ENCODE results near the gene GRB10. TPM values are rescaled to one million over a fixed set of nuclear protein-coding genes. Genes with fewer than 3 reads are reported as not detected.

GRB10 gene
- total and polyA plus RNA-seq, 2 of the 8 experiments (the other 6 are each of a cell fraction or from before 2014, with no cell fraction given): 35.7 to 97.0 TPM

DNA sequence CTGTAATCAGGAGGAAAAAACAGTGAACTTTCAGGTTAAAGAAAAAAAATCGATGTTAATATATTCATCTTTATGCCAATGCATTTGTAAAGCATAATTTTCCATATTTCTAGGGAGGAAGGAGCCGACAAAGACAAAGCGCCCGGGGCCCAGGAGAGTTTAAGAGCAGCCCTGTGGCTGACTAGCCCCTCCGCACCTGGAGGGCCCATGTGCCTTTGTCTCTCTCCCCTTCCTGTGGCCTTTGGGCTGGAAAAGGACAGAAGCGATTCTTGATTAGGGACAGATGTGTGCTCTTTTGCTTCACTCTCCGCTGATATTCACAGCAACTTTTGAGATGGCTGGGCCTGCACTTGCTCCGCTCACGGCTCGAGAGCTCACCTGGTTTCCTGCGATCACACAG is 240.6 kb downstream of the GRB10 start:
- no peak for FAIRE-seq
- no peaks in the 10 kb centered on the region for H3K79me2 ChIP-seq (ENCODE audit: control insufficient read depth in 1 of 2, insufficient read depth in 2 of 2, low read length in 2 of 2)
- no peak overlapping the region; the same call in 1 of the 2 replicates for H4K8ac ChIP-seq (ENCODE audit: extremely low read depth, insufficient read depth, low read length)
- 0 out of 2 replicates have a peak, but pooled peaks cover 2% of the 10 kb centered on the region for H3K23me2 ChIP-seq (ENCODE audit: low read depth, low read length)
- H3K9ac ChIP-seq (replicated peaks in 1 of 4; ENCODE audit: extremely low read depth in 1 of 4, low read depth in 3 of 4, low read length in 3 of 4): no peak overlapping the region
- H3K27me3 ChIP-seq (replicated peaks in 1 of 4; ENCODE audit: control insufficient read depth in 3 of 4, extremely low read depth in 1 of 4, insufficient read depth in 3 of 4, low read length in 3 of 4): no peaks in the 10 kb centered on the region
- H2BK120ac ChIP-seq (replicated peaks; ENCODE audit: low read depth, low read length): no peak overlapping the region
- peaks cover 2% of the 10 kb centered on the region; the same call in 1 of the 2 replicates for H3K79me1 ChIP-seq (ENCODE audit: low read depth, low read length)
- no peak overlapping the region for H3K18ac ChIP-seq (ENCODE audit: extremely low read depth, low read length)
- H3K56ac ChIP-seq (replicated peaks; ENCODE audit: insufficient read length, low read depth, low read length): no peak overlapping the region
- H3K4me1 ChIP-seq (replicated peaks in 1 of 4; ENCODE audit: control insufficient read depth in 3 of 4, insufficient read depth in 4 of 4, low read length in 3 of 4): no peaks in the 10 kb centered on the region
- H3K4ac ChIP-seq (replicated peaks; ENCODE audit: insufficient read length, low read depth, low read length): no peak overlapping the region
- 83% methylated on average over 11 of the region's 11 CpGs; no CpG with 5 or more reads in 1 of the 2 experiments for WGBS, 2 experiments (ENCODE audit: extremely low coverage in 1 of 2, insufficient coverage in 1 of 2, insufficient read length in 1 of 2, insufficient replicate concordance in 2 of 2, low coverage in 1 of 2, low lambda C conversion rate in 2 of 2, missing lambda C conversion rate in 1 of 2)
- no peak overlapping the region for H2AK5ac ChIP-seq (ENCODE audit: low read depth, low read length)
- H3K4me3 ChIP-seq (ENCODE audit: extremely low read depth in 1 of 4, insufficient read depth in 2 of 4, low read depth in 3 of 4, low read length in 4 of 4): no peak overlapping the region
- H2AFZ ChIP-seq (ENCODE audit: low read length): 0 out of 2 replicates have a peak overlapping the region, but pooled peaks have one; percentile 60
- no peak overlapping the region for H2BK5ac ChIP-seq (ENCODE audit: low read depth, low read length)
- no peak overlapping the region for H2BK20ac ChIP-seq (ENCODE audit: low read length)
- POLR2A ChIA-PET (ENCODE audit: partially characterized antibody): no interaction called here
- H3K36me3 ChIP-seq (ENCODE audit: control insufficient read depth in 2 of 4, insufficient read depth in 4 of 4, low read length in 3 of 4): no peaks in the 10 kb centered on the region
- H3K9me3 ChIP-seq (ENCODE audit: insufficient read depth in 2 of 2, low read depth in 1 of 2, low read length in 1 of 2): no peaks in the 10 kb centered on the region
- no peak overlapping the region for H4K91ac ChIP-seq (replicated peaks; ENCODE audit: insufficient read length, low read length)
- no peak for DNase-seq (ENCODE audit: low read depth in 1 of 2, low spot score in 2 of 2)
- no peaks in the 10 kb centered on the region for H4K20me1 ChIP-seq (replicated peaks in 1 of 2; ENCODE audit: control insufficient read depth in 1 of 2, insufficient read depth in 2 of 2, low read length in 2 of 2)
- no peak for TF ChIP-seq SAP30 (IDR thresholded peaks at IDR 0.05; ENCODE audit: insufficient read depth, insufficient replicate concordance, low read length)
- no peak for TF ChIP-seq JUND (IDR thresholded peaks at IDR 0.05; ENCODE audit: low read length)
- no peak for TF ChIP-seq CBX5 (IDR thresholded peaks at IDR 0.05; ENCODE audit: low read depth, low read length)
- no peak for TF ChIP-seq PHF8 (conservative IDR thresholded peaks at IDR 0.05; ENCODE audit: low read depth, low read length)
- no peak for TF ChIP-seq CTCF (IDR thresholded peaks at IDR 0.05; ENCODE audit: control extremely low read depth in 1 of 3, insufficient read depth in 1 of 3, low read depth in 1 of 3, low read length in 3 of 3)
- no peak for TF ChIP-seq CEBPB (IDR thresholded peaks at IDR 0.05; ENCODE audit: low read depth, low read length)
- no peak for TF ChIP-seq ZNF274 (IDR thresholded peaks at IDR 0.05; ENCODE audit: borderline replicate concordance, extremely low read depth, low read length)
- TF ChIP-seq, protein P1, sequence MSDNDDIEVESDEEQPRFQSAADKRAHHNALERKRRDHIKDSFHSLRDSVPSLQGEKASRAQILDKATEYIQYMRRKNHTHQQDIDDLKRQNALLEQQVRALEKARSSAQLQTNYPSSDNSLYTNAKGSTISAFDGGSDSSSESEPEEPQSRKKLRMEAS (IDR thresholded peaks at IDR 0.05): no peak
- no peak for TF ChIP-seq SIX5 (IDR thresholded peaks at IDR 0.05; ENCODE audit: low read depth, low read length)
- no peak overlapping the region for H3K23ac ChIP-seq (ENCODE audit: insufficient read length)
- H2BK12ac ChIP-seq (ENCODE audit: low read depth, low read length): no peak overlapping the region
- no peak overlapping the region for H3K14ac ChIP-seq (ENCODE audit: insufficient read length)
- CTCF ChIA-PET (ENCODE audit: partially characterized antibody): interaction anchor here (1.8 kb wide), 1 partner anchor 13 kb away, joined by 4 read pairs; no protein-coding TSS in a partner anchor
- H4K5ac ChIP-seq (ENCODE audit: insufficient read length, low read depth, low read length): no peak overlapping the region
- no peak overlapping the region for H3K27ac ChIP-seq (ENCODE audit: low read depth, low read length)
- H3K4me2 ChIP-seq (ENCODE audit: insufficient read depth in 1 of 2, low read depth in 2 of 2, low read length in 2 of 2): no peak overlapping the region
- H2BK15ac ChIP-seq (ENCODE audit: low read length): no peak overlapping the region

Measured in H1 (cell line).